Suprapubic skin (tissue), 3 donors: ENCODE data around the gene CPT1A.

Experiments
- POLR2A ChIP-seq, 2 donors: fragments of 450-650 bp; IDR thresholded peaks; one replicate each; pipeline ENCODE4 v1.6.1; 2017; ENCODE audit warnings: antibody characterized with exemption in 2 of 2, mild to moderate bottlenecking in 2 of 2, moderate library complexity in 2 of 2
- TF ChIP-seq, protein P1 (sequence below), 2 donors: fragments of 200-600 bp in 1 of 2; fragments of 450-650 bp in 1 of 2; sonication (generic) in 1 of 2; IDR thresholded peaks; one replicate each; pipeline ENCODE4 v1.5.1; 2016 to 2019; ENCODE audit warnings: antibody characterized with exemption in 2 of 2, mild to moderate bottlenecking in 1 of 2, moderate library complexity in 1 of 2

DNA sequence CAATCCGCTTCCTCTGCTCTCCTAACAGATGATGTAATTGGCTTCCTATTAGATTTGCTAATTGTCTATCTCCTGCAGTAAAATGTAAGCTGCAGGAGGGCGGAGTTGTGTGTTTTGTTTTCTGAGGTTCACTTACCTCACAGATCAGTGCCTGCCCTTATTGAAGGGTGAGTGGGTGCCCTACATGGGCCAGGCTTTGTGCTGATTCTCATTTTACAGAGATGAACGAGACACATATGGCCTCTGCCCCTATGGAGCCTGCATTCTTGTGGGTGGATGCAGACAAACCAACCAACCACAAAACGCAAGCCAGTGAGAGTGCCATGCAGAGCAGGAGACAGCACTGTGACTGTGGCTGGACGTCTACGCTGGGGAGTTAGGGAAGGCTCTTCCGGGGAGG is 100.3 kb downstream of the CPT1A start:
- TF ChIP-seq, protein P1, sequence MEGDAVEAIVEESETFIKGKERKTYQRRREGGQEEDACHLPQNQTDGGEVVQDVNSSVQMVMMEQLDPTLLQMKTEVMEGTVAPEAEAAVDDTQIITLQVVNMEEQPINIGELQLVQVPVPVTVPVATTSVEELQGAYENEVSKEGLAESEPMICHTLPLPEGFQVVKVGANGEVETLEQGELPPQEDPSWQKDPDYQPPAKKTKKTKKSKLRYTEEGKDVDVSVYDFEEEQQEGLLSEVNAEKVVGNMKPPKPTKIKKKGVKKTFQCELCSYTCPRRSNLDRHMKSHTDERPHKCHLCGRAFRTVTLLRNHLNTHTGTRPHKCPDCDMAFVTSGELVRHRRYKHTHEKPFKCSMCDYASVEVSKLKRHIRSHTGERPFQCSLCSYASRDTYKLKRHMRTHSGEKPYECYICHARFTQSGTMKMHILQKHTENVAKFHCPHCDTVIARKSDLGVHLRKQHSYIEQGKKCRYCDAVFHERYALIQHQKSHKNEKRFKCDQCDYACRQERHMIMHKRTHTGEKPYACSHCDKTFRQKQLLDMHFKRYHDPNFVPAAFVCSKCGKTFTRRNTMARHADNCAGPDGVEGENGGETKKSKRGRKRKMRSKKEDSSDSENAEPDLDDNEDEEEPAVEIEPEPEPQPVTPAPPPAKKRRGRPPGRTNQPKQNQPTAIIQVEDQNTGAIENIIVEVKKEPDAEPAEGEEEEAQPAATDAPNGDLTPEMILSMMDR (IDR thresholded peaks at IDR 0.05), result no peak
- no peak for TF ChIP-seq POLR2A (IDR thresholded peaks at IDR 0.05)
